Vagina (tissue), 2 donors: ENCODE data around the gene NOVA2.

Experiments used
- POLR2A ChIP-seq, 2 donors: fragments of 450-650 bp; IDR thresholded peaks; one replicate each; pipeline ENCODE4 v1.6.1; 2017; ENCODE audit warnings: antibody characterized with exemption in 2 of 2, mild to moderate bottlenecking in 2 of 2, moderate library complexity in 2 of 2
- TF ChIP-seq, protein P1 (sequence below), 3 experiments: fragments of 450-650 bp in 2 of 3; fragments of 200-600 bp in 1 of 3; sonication (generic) in 1 of 3; IDR thresholded peaks; one replicate each; pipeline ENCODE4 v1.5.1; 2017 to 2019; ENCODE audit warnings: antibody characterized with exemption in 3 of 3, mild to moderate bottlenecking in 2 of 3, moderate library complexity in 2 of 3

DNA sequence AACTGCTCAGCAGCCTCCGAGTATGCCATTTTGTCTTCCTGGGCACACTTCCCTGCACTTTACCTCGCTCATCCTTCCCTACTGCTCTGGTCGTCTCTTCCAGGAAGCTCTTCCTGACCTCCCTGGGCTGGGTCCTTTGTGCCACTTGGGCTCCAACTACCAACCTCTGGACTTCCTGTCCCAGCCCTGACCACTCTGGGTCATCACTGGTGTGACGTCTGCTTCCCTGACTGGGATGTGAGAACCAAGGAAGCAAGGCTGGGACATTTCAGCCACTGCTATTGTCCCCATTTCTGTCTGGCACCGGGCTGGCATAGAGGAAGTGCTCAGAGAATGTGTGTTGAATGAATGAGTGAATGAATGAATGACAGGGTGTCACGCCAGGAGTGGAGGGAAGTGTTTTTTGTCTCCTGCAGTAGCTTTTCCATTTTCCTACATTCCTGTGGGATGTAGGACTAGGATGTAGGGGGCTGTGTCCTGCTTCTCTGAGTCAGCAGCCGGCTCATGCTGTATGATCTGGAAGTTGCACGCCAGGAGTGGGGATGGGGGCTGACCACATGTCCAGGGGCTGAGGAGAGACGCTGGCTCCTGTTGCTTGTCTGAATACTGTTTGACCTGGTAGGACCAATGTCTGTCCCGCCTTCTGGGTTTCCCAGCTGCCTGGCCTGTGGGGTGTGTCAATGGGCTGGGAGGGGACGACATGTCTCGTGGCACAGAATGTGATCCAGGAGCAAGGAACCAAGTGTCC lies 14.7 kb downstream of the NOVA2 start:
- TF ChIP-seq, protein P1, sequence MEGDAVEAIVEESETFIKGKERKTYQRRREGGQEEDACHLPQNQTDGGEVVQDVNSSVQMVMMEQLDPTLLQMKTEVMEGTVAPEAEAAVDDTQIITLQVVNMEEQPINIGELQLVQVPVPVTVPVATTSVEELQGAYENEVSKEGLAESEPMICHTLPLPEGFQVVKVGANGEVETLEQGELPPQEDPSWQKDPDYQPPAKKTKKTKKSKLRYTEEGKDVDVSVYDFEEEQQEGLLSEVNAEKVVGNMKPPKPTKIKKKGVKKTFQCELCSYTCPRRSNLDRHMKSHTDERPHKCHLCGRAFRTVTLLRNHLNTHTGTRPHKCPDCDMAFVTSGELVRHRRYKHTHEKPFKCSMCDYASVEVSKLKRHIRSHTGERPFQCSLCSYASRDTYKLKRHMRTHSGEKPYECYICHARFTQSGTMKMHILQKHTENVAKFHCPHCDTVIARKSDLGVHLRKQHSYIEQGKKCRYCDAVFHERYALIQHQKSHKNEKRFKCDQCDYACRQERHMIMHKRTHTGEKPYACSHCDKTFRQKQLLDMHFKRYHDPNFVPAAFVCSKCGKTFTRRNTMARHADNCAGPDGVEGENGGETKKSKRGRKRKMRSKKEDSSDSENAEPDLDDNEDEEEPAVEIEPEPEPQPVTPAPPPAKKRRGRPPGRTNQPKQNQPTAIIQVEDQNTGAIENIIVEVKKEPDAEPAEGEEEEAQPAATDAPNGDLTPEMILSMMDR (IDR thresholded peaks at IDR 0.05) = no peak
- no peak for TF ChIP-seq POLR2A (IDR thresholded peaks at IDR 0.05)
